UCSD-AML1 (cell line): ENCODE results near the gene PLEKHH2.

Source experiments
- DNase-seq: peaks from one replicate; lab custom pipeline; 2025; ENCODE audit not compliant: unreplicated experiment; lab: John Stamatoyannopoulos, UW

Gene PLEKHH2

GRCh38 chr2:43806719-43807031, 169.6 kb downstream of the PLEKHH2 start:
- no peak for DNase-seq

- DNase-seq = no peak
These were observed 173.4 kb downstream of the PLEKHH2 start for GRCh38 chr2:43810452-43810851.

GRCh38 chr2:43810888-43811287, 173.8 kb downstream of the PLEKHH2 start:
- DNase-seq = no peak

GRCh38 chr2:43812006-43812405, 174.9 kb downstream of the PLEKHH2 start:
- no peak for DNase-seq

- no peak for DNase-seq
These were observed 175.9 kb downstream of the PLEKHH2 start for GRCh38 chr2:43812947-43813346.

- no peak for DNase-seq
These were observed 177.7 kb downstream of the PLEKHH2 start for GRCh38 chr2:43814711-43815110.
